WTC11 (cell line): ENCODE measurements around the gene ACBD3.

Experiments used
- CTCF ChIP-seq: fragments of 200-600 bp; IDR thresholded peaks from 2 replicates; pipeline ENCODE4 v1.8.0; 2022; ENCODE audit warnings: antibody characterized with exemption
- SP1 ChIP-seq: sonication (generic); formaldehyde crosslinking; conservative IDR thresholded peaks from 2 replicates; pipeline ENCODE4 v1.8.1; 2022; ENCODE audit warnings: missing genetic modification reagents
- TEAD4 ChIP-seq: sonication (generic); formaldehyde crosslinking; IDR thresholded peaks from 2 replicates; pipeline ENCODE4 v1.8.0; 2022; ENCODE audit warnings: mild to moderate bottlenecking, missing genetic modification reagents
- ZNF263 ChIP-seq: sonication (generic); formaldehyde crosslinking; IDR thresholded peaks from 2 replicates; pipeline ENCODE4 v1.8.1; 2022; ENCODE audit warnings: low read depth, mild to moderate bottlenecking, moderate library complexity, missing genetic modification reagents

DNA sequence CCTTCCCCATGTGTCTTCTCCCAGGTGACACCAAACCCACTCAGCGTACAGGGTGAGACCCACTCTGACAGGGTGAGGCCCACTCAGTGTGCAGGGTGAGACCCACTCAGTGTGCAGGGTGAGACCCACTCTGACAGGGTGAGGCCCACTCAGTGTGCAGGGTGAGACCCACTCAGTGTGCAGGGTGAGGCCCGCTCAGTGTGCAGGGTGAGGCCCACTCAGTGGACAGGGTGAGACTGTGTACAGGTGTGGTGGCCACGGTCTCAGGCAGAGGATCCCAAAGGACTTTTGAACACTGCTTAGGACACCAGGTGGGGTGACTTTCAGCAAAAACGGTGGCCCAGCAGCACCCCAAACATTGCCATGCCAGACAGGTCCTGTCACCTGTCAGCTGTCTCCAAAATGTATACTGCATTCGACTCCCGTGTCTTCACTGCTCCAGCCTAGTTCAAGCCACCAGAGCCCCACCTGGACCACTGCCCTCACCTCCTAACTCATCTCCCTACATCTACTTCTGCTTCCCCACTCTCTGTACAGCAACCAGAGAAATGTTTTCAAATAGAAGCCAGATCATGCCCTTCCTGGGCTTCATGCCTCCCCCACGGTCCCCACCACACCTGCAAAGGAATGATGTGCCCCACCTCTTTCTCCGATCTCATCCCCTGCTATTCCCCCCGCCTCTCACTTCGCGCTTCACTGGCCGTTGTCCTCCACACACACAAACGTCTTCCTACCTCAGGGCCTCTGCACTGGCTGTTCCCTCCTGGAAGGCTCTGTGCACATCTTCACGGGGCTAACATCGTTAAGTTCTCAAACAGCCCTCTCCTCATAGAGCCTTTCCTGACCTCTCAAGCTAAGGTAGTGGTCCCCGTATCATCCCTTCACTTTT, 52.1 kb downstream of the ACBD3 start:
- TF ChIP-seq ZNF263 (CRISPR knock-in tag) (no peak), CTCF (no peak), TEAD4 (CRISPR knock-in tag) (no peak), SP1 (CRISPR knock-in tag) (no peak)
